Activated T-cell treated with anti-CD3 and anti-CD28 coated beads, Interleukin-2, amount 50 U/mL, for 4 hours (primary cell): ENCODE measurements around the gene VASN. TPM values are rescaled to one million over a fixed set of nuclear protein-coding genes. Genes with fewer than 3 reads are reported as not detected.
A peak's percentile ranks its signal among the peaks of the same experiment; 100 is the strongest.
"Not testable (repeated sequence)": the region's sequence is repeated elsewhere in the genome, so short reads cannot be mapped to it uniquely, and the experiment has no call there.

ENCODE experiments used
- ATAC-seq, 2 donors: fragments of 200-7000 bp; cut with Tn5 transposase; one replicate each; pipeline ENCODE4 v1.10.0; 2021
- DNase-seq: peaks from one replicate; pipeline ENCODE4 v3.0.0-alpha.2; 2020
- H3K27me3 Mint-ChIP-seq: one replicate; pipeline ENCODE4 v1.8.0; 2021; ENCODE audit warnings: low read depth, mixed read lengths
- H3K36me3 Mint-ChIP-seq: one replicate; pipeline ENCODE4 v1.8.0; 2022; ENCODE audit warnings: mixed read lengths; ENCODE audit not compliant: insufficient read depth
- H3K4me1 Mint-ChIP-seq: one replicate; pipeline ENCODE4 v1.8.0; 2021; ENCODE audit warnings: low read depth, mixed read lengths
- H3K4me3 Mint-ChIP-seq: one replicate; pipeline ENCODE4 v1.8.0; 2021; ENCODE audit warnings: mild to moderate bottlenecking, moderate library complexity, mixed read lengths
- H3K9me3 Mint-ChIP-seq: one replicate; pipeline ENCODE4 v1.8.0; 2021; ENCODE audit warnings: mixed read lengths
- total RNA-seq, 3 donors: library from RNA; stranded (reverse); gene quantifications; one replicate each; pipeline ENCODE4 v1.2.1, GENCODE V29; 2021

The VASN gene
- total RNA-seq, 3 donors from 2014 or later, result 0.30 to 0.46 (median 0.34) TPM

GRCh38 chr16:4344300-4344982 is 27.2 kb upstream of the VASN start:
- not testable (repeated sequence) for H3K27me3 Mint-ChIP-seq, H3K9me3 Mint-ChIP-seq, H3K4me3 Mint-ChIP-seq, ATAC-seq, H3K36me3 Mint-ChIP-seq, DNase-seq
- H3K4me1 Mint-ChIP-seq, result peaks cover 13% of the 10 kb centered on the region

GRCh38 chr16:4344983-4345835 is 26.4 kb upstream of the VASN start:
- Mint-ChIP-seq H3K36me3 (peaks cover 5% of the 10 kb centered on the region), H3K27me3 (no peaks in the 10 kb centered on the region), H3K4me1 (peaks cover 13% of the 10 kb centered on the region), H3K9me3 (no peaks in the 10 kb centered on the region), H3K4me3 (no peak overlapping the region)
- DNase-seq (no peak), ATAC-seq (peak in 1 of 2 donors; percentile 33)

- ATAC-seq, result no peak
- peaks cover 17% of the 10 kb centered on the region for H3K4me1 Mint-ChIP-seq
- no peak for DNase-seq
- no peak overlapping the region for H3K4me3 Mint-ChIP-seq
- peaks cover 5% of the 10 kb centered on the region for H3K36me3 Mint-ChIP-seq
- no peaks in the 10 kb centered on the region for H3K9me3 Mint-ChIP-seq
- H3K27me3 Mint-ChIP-seq, result no peaks in the 10 kb centered on the region
Observed at GRCh38 chr16:4345836-4346781, 25.5 kb upstream of the VASN start.

GRCh38 chr16:4347010-4347409 is 24.6 kb upstream of the VASN start:
- H3K4me3 Mint-ChIP-seq, result no peak overlapping the region
- H3K36me3 Mint-ChIP-seq, result peaks cover 5% of the 10 kb centered on the region
- peaks cover 24% of the 10 kb centered on the region for H3K4me1 Mint-ChIP-seq
- DNase-seq (no peak), ATAC-seq (no peak)
- H3K9me3 Mint-ChIP-seq, result no peaks in the 10 kb centered on the region
- no peaks in the 10 kb centered on the region for H3K27me3 Mint-ChIP-seq

- H3K27me3 Mint-ChIP-seq, result no peaks in the 10 kb centered on the region
- H3K4me1 Mint-ChIP-seq, result peaks cover 24% of the 10 kb centered on the region
- H3K9me3 Mint-ChIP-seq, result no peaks in the 10 kb centered on the region
- no peak overlapping the region for H3K4me3 Mint-ChIP-seq
- no peak for ATAC-seq
- H3K36me3 Mint-ChIP-seq, result peaks cover 5% of the 10 kb centered on the region
- no peak for DNase-seq
Observed at GRCh38 chr16:4347765-4348509, 23.7 kb upstream of the VASN start.

- Mint-ChIP-seq H3K9me3 (no peaks in the 10 kb centered on the region), H3K27me3 (no peaks in the 10 kb centered on the region), H3K4me1 (peaks cover 24% of the 10 kb centered on the region), H3K36me3 (peaks cover 5% of the 10 kb centered on the region), H3K4me3 (peak overlapping the region; percentile 48)
- DNase-seq, result no peak
- ATAC-seq, result no peak
Observed at GRCh38 chr16:4349332-4349731, 22.3 kb upstream of the VASN start.

- H3K36me3 Mint-ChIP-seq, result peaks cover 5% of the 10 kb centered on the region
- no peaks in the 10 kb centered on the region for H3K9me3 Mint-ChIP-seq
- H3K27me3 Mint-ChIP-seq, result no peaks in the 10 kb centered on the region
- DNase-seq (no peak), ATAC-seq (peak; percentile 15 to 26)
- peak overlapping the region; percentile 95 for H3K4me3 Mint-ChIP-seq
- H3K4me1 Mint-ChIP-seq, result peaks cover 20% of the 10 kb centered on the region
Observed at GRCh38 chr16:4350365-4350786, 21.3 kb upstream of the VASN start.

GRCh38 chr16:4350787-4351659 is 20.6 kb upstream of the VASN start, which contains the start of gene PAM16:
Gene PAM16 (minus strand): TSS chr16:4351321. CDS start chr16:4351234, 87 bp downstream.
- H3K9me3 Mint-ChIP-seq, result no peaks in the 10 kb centered on the region
- ATAC-seq, result peak; percentile 92 to 93
- no peaks in the 10 kb centered on the region for H3K27me3 Mint-ChIP-seq
- DNase-seq, result peak; percentile 99
- peaks cover 5% of the 10 kb centered on the region for H3K36me3 Mint-ChIP-seq
- peak within 1 kb of the TSS; percentile 95 for H3K4me3 Mint-ChIP-seq
- H3K4me1 Mint-ChIP-seq, result peaks cover 20% of the 10 kb centered on the region

- Mint-ChIP-seq H3K4me3 (peak overlapping the region; percentile 95), H3K9me3 (no peaks in the 10 kb centered on the region), H3K36me3 (peaks cover 5% of the 10 kb centered on the region), H3K27me3 (no peaks in the 10 kb centered on the region), H3K4me1 (peaks cover 20% of the 10 kb centered on the region)
- no peak for ATAC-seq
- DNase-seq, result no peak
Observed at GRCh38 chr16:4351880-4352279, 19.8 kb upstream of the VASN start.

GRCh38 chr16:4352843-4353242 is 18.8 kb upstream of the VASN start:
- DNase-seq (no peak), ATAC-seq (no peak)
- Mint-ChIP-seq H3K27me3 (no peaks in the 10 kb centered on the region), H3K4me1 (peaks cover 16% of the 10 kb centered on the region), H3K4me3 (no peak overlapping the region), H3K36me3 (peaks cover 5% of the 10 kb centered on the region), H3K9me3 (no peaks in the 10 kb centered on the region)

- no peaks in the 10 kb centered on the region for H3K36me3 Mint-ChIP-seq
- ATAC-seq, result no peak
- H3K4me3 Mint-ChIP-seq, result no peak overlapping the region
- no peaks in the 10 kb centered on the region for H3K27me3 Mint-ChIP-seq
- no peaks in the 10 kb centered on the region for H3K9me3 Mint-ChIP-seq
- DNase-seq, result no peak
- H3K4me1 Mint-ChIP-seq, result peaks cover 11% of the 10 kb centered on the region
Observed at GRCh38 chr16:4353675-4354074, 18.0 kb upstream of the VASN start.

- Mint-ChIP-seq H3K36me3 (peaks cover 3% of the 10 kb centered on the region), H3K4me1 (peaks cover 11% of the 10 kb centered on the region), H3K27me3 (no peaks in the 10 kb centered on the region), H3K4me3 (no peak overlapping the region), H3K9me3 (no peaks in the 10 kb centered on the region)
- ATAC-seq (no peak), DNase-seq (no peak)
Observed at GRCh38 chr16:4354512-4355409, 16.9 kb upstream of the VASN start.
